GM23338 (cell line): Measurements from ENCODE around the gene KLF7. TPM values are rescaled to one million over a fixed set of nuclear protein-coding genes. Genes with fewer than 3 reads are reported as not detected.

ENCODE experiments used
- ATAC-seq: fragments of 200-7000 bp; cut with Tn5 transposase; 3 replicates; pipeline ENCODE4 v1.9.1; 2020
- DNase-seq: peaks from one replicate; pipeline ENCODE4 v3.0.0-alpha.2; 2015; ENCODE audit warnings: low spot score
- H2AFZ ChIP-seq: fragments of 200-600 bp; sonication (generic); 2 replicates; pipeline ENCODE4 v1.8.0; 2016; ENCODE audit warnings: antibody characterized with exemption, mild to moderate bottlenecking, moderate library complexity
- H3F3A ChIP-seq: fragments of 200-600 bp; sonication (generic); replicated peaks from 2 replicates; pipeline ENCODE4 v1.8.0; 2017; ENCODE audit warnings: antibody characterized with exemption, mixed run types, low read depth
- H3K27ac ChIP-seq: fragments of 200-600 bp; sonication (generic); 2 replicates; pipeline ENCODE4 v1.6.1; 2016; ENCODE audit warnings: low read depth
- H3K27me3 ChIP-seq: fragments of 200-600 bp; sonication (generic); 2 replicates; pipeline ENCODE4 v1.8.0; 2016; ENCODE audit warnings: mild to moderate bottlenecking, mixed run types, moderate library complexity; ENCODE audit not compliant: insufficient read depth
- H3K36me3 ChIP-seq: fragments of 200-600 bp; sonication (generic); 2 replicates; pipeline ENCODE4 v1.8.0; 2016; ENCODE audit warnings: mild to moderate bottlenecking; ENCODE audit not compliant: insufficient read depth
- H3K4me1 ChIP-seq: fragments of 200-600 bp; sonication (generic); 2 replicates; pipeline ENCODE4 v1.8.0; 2016; ENCODE audit warnings: mild to moderate bottlenecking, moderate library complexity; ENCODE audit not compliant: insufficient read depth
- H3K4me2 ChIP-seq: fragments of 200-600 bp; sonication (generic); 2 replicates; pipeline ENCODE4 v1.7.1; 2017; ENCODE audit warnings: mixed run types
- H3K4me3 ChIP-seq: fragments of 200-600 bp; sonication (generic); 2 replicates; pipeline ENCODE4 v1.6.1; 2016; ENCODE audit warnings: mixed run types
- H3K79me2 ChIP-seq: fragments of 200-600 bp; sonication (generic); replicated peaks from 2 replicates; pipeline ENCODE4 v1.8.0; 2017; ENCODE audit warnings: mild to moderate bottlenecking; ENCODE audit not compliant: insufficient read depth
- H3K9me2 ChIP-seq: fragments of 200-600 bp; sonication (generic); 2 replicates; pipeline ENCODE4 v1.8.0; 2017; ENCODE audit not compliant: insufficient read depth
- H4K20me1 ChIP-seq: fragments of 200-600 bp; sonication (generic); replicated peaks from 2 replicates; pipeline ENCODE4 v1.8.0; 2017; ENCODE audit warnings: mild to moderate bottlenecking; ENCODE audit not compliant: insufficient read depth
- H3K27ac Mint-ChIP-seq: 2 replicates; pipeline ENCODE4 v1.8.0; 2020; ENCODE audit warnings: inconsistent platforms, mild to moderate bottlenecking, moderate library complexity, mixed read lengths
- H3K27me3 Mint-ChIP-seq: 3 replicates; pipeline ENCODE4 v1.8.0; 2022; ENCODE audit warnings: low read depth, mild to moderate bottlenecking, moderate library complexity, mixed read lengths, inconsistent platforms; ENCODE audit not compliant: insufficient read depth, poor library complexity
- H3K36me3 Mint-ChIP-seq: 3 replicates; pipeline ENCODE4 v1.8.0; 2021; ENCODE audit warnings: low read depth, mild to moderate bottlenecking, inconsistent platforms, moderate library complexity, mixed read lengths
- H3K4me1 Mint-ChIP-seq: 3 replicates; pipeline ENCODE4 v1.8.0; 2020; ENCODE audit warnings: mild to moderate bottlenecking, inconsistent platforms, mixed read lengths
- H3K4me3 Mint-ChIP-seq: 3 replicates; pipeline ENCODE4 v1.8.0; 2021; ENCODE audit warnings: moderate library complexity, mild to moderate bottlenecking, inconsistent platforms, mixed read lengths
- H3K9me3 Mint-ChIP-seq: 3 replicates; pipeline ENCODE4 v1.8.0; 2020; ENCODE audit warnings: moderate library complexity, mild to moderate bottlenecking, inconsistent platforms, mixed read lengths
- CREB1 ChIP-seq: fragments of 250-450 bp; sonication (Bioruptor Pico); IDR thresholded peaks from 2 replicates; pipeline ENCODE4 v1.5.0; 2020; ENCODE audit warnings: low read depth, mild to moderate bottlenecking, moderate library complexity
- JUNB ChIP-seq: IDR thresholded peaks from one replicate; pipeline ENCODE4 v1.6.1; 2016; ENCODE audit warnings: antibody characterized with exemption; ENCODE audit not compliant: unreplicated experiment
- NANOG ChIP-seq: IDR thresholded peaks from 2 replicates; pipeline ENCODE4 v1.6.1; 2016; ENCODE audit warnings: antibody characterized with exemption, borderline replicate concordance
- POLR2AphosphoS5 ChIP-seq: IDR thresholded peaks from 2 replicates; pipeline ENCODE4 v1.6.1; 2016; ENCODE audit warnings: antibody characterized with exemption, low read depth
- STAT1 ChIP-seq: IDR thresholded peaks from one replicate; pipeline ENCODE4 v1.6.1; 2016; ENCODE audit warnings: antibody characterized with exemption; ENCODE audit not compliant: unreplicated experiment
- ZNF114 ChIP-seq: fragments of 250-450 bp; sonication (Bioruptor Pico); IDR thresholded peaks from 2 replicates; pipeline ENCODE4 v1.5.0; 2020; ENCODE audit warnings: mild to moderate bottlenecking, moderate library complexity
- polyA plus RNA-seq: library from polyadenylated mRNA; unstranded; fragments of >200 nt; fragmentation: Nextera tagmentation; extraction: Ambion mirVana; gene quantifications from 2 replicates; pipeline ENCODE4 v1.2.1, GENCODE V29; 2016
- total RNA-seq: library from RNA; depleted of rRNA; stranded (reverse); fragments of >200 nt; shearing (Covaris generic); gene quantifications from 2 replicates; pipeline ENCODE4 v1.2.3, GENCODE V29; 2014
- TF ChIP-seq, protein P1 (sequence below): IDR thresholded peaks from one replicate; pipeline ENCODE4 v1.6.1; 2018; ENCODE audit warnings: antibody characterized with exemption; ENCODE audit not compliant: unreplicated experiment
- TF ChIP-seq, protein P2 (sequence below), 2 experiments: fragments of 200-600 bp in 1 of 2; sonication (generic) in 1 of 2; conservative IDR thresholded peaks; 2 replicates each; pipeline versions ENCODE4 v1.5.1 to v1.6.1; 2016 to 2017; ENCODE audit warnings: antibody characterized with exemption in 2 of 2, low read depth in 2 of 2, mild to moderate bottlenecking in 2 of 2, moderate library complexity in 1 of 2
- TF ChIP-seq, protein P3 (sequence below): fragments of 250-450 bp; sonication (Bioruptor Pico); IDR thresholded peaks from 2 replicates; pipeline ENCODE4 v1.5.0; 2020; ENCODE audit warnings: mild to moderate bottlenecking, moderate library complexity

The KLF7 gene
- total and polyA plus RNA-seq, 2 experiments from 2014 or later, result 5.7 to 15.4 TPM

DNA sequence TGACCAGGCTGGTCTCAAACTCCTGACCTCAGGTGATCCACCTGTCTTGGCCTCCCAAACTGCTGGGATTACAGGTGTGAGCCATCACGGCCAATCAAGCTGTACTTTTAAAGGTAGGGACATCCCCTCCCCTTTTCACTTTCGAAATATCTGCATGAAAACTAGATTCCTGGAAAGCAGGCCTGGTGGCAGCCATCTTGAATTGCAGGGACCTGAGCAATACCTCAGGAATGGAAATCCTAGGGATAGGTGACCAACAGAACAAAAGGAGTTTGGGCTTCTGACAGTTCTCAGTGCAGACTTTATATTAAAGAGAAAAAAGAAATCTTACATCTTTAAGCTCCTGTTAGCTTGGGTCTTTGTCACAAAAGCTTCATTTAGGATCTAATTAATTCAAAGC is 62.6 kb downstream of the KLF7 start:
- H3K27ac Mint-ChIP-seq, result no peak overlapping the region
- no peaks in the 10 kb centered on the region for H3K27me3 Mint-ChIP-seq
- ATAC-seq (no peak), DNase-seq (peak; percentile 70)
- Histone ChIP-seq H3F3A (no peaks in the 10 kb centered on the region), H3K9me2 (0 out of 2 replicates have a peak, but pooled peaks cover 3% of the 10 kb centered on the region), H3K4me2 (no peak overlapping the region), H2AFZ (no peak overlapping the region), H3K27ac (no peak overlapping the region), H3K79me2 (peaks cover 8% of the 10 kb centered on the region), H4K20me1 (no peaks in the 10 kb centered on the region), H3K4me3 (no peak overlapping the region), H3K4me1 (no peaks in the 10 kb centered on the region), H3K36me3 (no peaks in the 10 kb centered on the region), H3K27me3 (no peaks in the 10 kb centered on the region)
- TF ChIP-seq, protein P1, sequence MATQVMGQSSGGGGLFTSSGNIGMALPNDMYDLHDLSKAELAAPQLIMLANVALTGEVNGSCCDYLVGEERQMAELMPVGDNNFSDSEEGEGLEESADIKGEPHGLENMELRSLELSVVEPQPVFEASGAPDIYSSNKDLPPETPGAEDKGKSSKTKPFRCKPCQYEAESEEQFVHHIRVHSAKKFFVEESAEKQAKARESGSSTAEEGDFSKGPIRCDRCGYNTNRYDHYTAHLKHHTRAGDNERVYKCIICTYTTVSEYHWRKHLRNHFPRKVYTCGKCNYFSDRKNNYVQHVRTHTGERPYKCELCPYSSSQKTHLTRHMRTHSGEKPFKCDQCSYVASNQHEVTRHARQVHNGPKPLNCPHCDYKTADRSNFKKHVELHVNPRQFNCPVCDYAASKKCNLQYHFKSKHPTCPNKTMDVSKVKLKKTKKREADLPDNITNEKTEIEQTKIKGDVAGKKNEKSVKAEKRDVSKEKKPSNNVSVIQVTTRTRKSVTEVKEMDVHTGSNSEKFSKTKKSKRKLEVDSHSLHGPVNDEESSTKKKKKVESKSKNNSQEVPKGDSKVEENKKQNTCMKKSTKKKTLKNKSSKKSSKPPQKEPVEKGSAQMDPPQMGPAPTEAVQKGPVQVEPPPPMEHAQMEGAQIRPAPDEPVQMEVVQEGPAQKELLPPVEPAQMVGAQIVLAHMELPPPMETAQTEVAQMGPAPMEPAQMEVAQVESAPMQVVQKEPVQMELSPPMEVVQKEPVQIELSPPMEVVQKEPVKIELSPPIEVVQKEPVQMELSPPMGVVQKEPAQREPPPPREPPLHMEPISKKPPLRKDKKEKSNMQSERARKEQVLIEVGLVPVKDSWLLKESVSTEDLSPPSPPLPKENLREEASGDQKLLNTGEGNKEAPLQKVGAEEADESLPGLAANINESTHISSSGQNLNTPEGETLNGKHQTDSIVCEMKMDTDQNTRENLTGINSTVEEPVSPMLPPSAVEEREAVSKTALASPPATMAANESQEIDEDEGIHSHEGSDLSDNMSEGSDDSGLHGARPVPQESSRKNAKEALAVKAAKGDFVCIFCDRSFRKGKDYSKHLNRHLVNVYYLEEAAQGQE, result no peak
- TF ChIP-seq POLR2AphosphoS5, result no peak
- peaks cover 4% of the 10 kb centered on the region; the same call in 2 of the 3 replicates for H3K36me3 Mint-ChIP-seq
- no peak overlapping the region for H3K4me3 Mint-ChIP-seq
- H3K4me1 Mint-ChIP-seq, result peaks cover 6% of the 10 kb centered on the region; the same call in 2 of the 3 replicates
- no peaks in the 10 kb centered on the region for H3K9me3 Mint-ChIP-seq

DNA sequence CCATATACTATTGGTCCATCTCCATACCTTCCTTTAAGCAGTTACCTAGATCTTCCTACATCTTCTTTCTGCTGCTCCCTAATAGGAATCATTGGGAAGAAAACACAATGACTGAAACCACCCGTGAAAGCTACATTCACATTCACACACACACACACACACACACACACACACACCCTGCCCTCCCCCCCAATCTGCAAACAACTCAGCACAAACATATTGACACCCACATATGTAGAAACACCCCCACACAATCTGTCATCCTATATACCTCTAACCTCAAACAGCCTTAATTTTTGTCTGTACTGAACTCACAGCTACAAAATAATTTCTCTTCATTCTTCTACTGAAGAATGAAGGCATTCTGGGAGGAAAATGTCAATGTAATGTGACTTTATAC is 63.8 kb downstream of the KLF7 start:
- H3F3A ChIP-seq, result no peaks in the 10 kb centered on the region
- H2AFZ ChIP-seq, result no peak overlapping the region
- TF ChIP-seq NANOG (no peak), STAT1 (no peak), ZNF114 (CRISPR knock-in tag) (no peak), JUNB (no peak), CREB1 (no peak)
- TF ChIP-seq, protein P2, sequence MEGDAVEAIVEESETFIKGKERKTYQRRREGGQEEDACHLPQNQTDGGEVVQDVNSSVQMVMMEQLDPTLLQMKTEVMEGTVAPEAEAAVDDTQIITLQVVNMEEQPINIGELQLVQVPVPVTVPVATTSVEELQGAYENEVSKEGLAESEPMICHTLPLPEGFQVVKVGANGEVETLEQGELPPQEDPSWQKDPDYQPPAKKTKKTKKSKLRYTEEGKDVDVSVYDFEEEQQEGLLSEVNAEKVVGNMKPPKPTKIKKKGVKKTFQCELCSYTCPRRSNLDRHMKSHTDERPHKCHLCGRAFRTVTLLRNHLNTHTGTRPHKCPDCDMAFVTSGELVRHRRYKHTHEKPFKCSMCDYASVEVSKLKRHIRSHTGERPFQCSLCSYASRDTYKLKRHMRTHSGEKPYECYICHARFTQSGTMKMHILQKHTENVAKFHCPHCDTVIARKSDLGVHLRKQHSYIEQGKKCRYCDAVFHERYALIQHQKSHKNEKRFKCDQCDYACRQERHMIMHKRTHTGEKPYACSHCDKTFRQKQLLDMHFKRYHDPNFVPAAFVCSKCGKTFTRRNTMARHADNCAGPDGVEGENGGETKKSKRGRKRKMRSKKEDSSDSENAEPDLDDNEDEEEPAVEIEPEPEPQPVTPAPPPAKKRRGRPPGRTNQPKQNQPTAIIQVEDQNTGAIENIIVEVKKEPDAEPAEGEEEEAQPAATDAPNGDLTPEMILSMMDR (conservative IDR thresholded peaks at IDR 0.05; ENCODE audit: low read depth in 2 of 2), result no peak
- TF ChIP-seq, protein P3, sequence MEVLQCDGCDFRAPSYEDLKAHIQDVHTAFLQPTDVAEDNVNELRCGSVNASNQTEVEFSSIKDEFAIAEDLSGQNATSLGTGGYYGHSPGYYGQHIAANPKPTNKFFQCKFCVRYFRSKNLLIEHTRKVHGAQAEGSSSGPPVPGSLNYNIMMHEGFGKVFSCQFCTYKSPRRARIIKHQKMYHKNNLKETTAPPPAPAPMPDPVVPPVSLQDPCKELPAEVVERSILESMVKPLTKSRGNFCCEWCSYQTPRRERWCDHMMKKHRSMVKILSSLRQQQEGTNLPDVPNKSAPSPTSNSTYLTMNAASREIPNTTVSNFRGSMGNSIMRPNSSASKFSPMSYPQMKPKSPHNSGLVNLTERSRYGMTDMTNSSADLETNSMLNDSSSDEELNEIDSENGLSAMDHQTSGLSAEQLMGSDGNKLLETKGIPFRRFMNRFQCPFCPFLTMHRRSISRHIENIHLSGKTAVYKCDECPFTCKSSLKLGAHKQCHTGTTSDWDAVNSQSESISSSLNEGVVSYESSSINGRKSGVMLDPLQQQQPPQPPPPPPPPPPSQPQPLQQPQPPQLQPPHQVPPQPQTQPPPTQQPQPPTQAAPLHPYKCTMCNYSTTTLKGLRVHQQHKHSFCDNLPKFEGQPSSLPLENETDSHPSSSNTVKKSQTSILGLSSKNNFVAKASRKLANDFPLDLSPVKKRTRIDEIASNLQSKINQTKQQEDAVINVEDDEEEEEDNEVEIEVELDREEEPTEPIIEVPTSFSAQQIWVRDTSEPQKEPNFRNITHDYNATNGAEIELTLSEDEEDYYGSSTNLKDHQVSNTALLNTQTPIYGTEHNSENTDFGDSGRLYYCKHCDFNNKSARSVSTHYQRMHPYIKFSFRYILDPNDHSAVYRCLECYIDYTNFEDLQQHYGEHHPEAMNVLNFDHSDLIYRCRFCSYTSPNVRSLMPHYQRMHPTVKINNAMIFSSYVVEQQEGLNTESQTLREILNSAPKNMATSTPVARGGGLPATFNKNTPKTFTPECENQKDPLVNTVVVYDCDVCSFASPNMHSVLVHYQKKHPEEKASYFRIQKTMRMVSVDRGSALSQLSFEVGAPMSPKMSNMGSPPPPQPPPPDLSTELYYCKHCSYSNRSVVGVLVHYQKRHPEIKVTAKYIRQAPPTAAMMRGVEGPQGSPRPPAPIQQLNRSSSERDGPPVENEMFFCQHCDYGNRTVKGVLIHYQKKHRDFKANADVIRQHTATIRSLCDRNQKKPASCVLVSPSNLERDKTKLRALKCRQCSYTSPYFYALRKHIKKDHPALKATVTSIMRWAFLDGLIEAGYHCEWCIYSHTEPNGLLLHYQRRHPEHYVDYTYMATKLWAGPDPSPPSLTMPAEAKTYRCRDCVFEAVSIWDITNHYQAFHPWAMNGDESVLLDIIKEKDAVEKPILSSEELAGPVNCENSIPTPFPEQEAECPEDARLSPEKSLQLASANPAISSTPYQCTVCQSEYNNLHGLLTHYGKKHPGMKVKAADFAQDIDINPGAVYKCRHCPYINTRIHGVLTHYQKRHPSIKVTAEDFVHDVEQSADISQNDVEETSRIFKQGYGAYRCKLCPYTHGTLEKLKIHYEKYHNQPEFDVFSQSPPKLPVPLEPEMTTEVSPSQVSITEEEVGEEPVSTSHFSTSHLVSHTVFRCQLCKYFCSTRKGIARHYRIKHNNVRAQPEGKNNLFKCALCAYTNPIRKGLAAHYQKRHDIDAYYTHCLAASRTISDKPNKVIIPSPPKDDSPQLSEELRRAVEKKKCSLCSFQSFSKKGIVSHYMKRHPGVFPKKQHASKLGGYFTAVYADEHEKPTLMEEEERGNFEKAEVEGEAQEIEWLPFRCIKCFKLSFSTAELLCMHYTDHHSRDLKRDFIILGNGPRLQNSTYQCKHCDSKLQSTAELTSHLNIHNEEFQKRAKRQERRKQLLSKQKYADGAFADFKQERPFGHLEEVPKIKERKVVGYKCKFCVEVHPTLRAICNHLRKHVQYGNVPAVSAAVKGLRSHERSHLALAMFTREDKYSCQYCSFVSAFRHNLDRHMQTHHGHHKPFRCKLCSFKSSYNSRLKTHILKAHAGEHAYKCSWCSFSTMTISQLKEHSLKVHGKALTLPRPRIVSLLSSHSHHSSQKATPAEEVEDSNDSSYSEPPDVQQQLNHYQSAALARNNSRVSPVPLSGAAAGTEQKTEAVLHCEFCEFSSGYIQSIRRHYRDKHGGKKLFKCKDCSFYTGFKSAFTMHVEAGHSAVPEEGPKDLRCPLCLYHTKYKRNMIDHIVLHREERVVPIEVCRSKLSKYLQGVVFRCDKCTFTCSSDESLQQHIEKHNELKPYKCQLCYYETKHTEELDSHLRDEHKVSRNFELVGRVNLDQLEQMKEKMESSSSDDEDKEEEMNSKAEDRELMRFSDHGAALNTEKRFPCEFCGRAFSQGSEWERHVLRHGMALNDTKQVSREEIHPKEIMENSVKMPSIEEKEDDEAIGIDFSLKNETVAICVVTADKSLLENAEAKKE, result no peak
- Mint-ChIP-seq H3K36me3 (peaks cover 2% of the 10 kb centered on the region; the same call in 2 of the 3 replicates), H3K27ac (no peak overlapping the region), H3K4me3 (no peak overlapping the region), H3K4me1 (peaks cover 7% of the 10 kb centered on the region; the same call in 2 of the 3 replicates), H3K27me3 (no peaks in the 10 kb centered on the region), H3K9me3 (no peaks in the 10 kb centered on the region)
- no peak overlapping the region for H3K4me2 ChIP-seq
- H3K4me3 ChIP-seq, result no peak overlapping the region
- no peaks in the 10 kb centered on the region for H4K20me1 ChIP-seq
- H3K79me2 ChIP-seq, result peaks cover 12% of the 10 kb centered on the region
- no peak overlapping the region for H3K27ac ChIP-seq
- ATAC-seq (no peak), DNase-seq (no peak)
- H3K9me2 ChIP-seq, result 0 out of 2 replicates have a peak, but pooled peaks cover 3% of the 10 kb centered on the region
- H3K36me3 ChIP-seq, result no peaks in the 10 kb centered on the region
- H3K4me1 ChIP-seq, result peaks cover 5% of the 10 kb centered on the region; the same call in 1 of the 2 replicates
- no peaks in the 10 kb centered on the region for H3K27me3 ChIP-seq
